Adrenal gland (tissue), 5 donors: Measurements from ENCODE around the gene SAT2.

ENCODE experiments used
- POLR2A ChIP-seq, 2 donors: fragments of 450-650 bp; IDR thresholded peaks; one replicate each; pipeline ENCODE4 v1.6.1; 2017; ENCODE audit warnings: antibody characterized with exemption in 2 of 2, mild to moderate bottlenecking in 2 of 2, moderate library complexity in 1 of 2
- TF ChIP-seq, protein P1 (sequence below), 6 experiments: fragments of 450-650 bp in 4 of 6; fragments of 200-600 bp in 2 of 6; sonication (generic) in 1 of 6; IDR thresholded peaks; 1 replicate in 5 of 6; 2 replicates in 1 of 6; pipeline versions ENCODE4 v1.5.1 to v1.8.0; 2016 to 2021; ENCODE audit warnings: antibody characterized with exemption in 6 of 6, mild to moderate bottlenecking in 2 of 6, moderate library complexity in 1 of 6
- donor health status: DM: no; HTN: no; CAD: no.

DNA sequence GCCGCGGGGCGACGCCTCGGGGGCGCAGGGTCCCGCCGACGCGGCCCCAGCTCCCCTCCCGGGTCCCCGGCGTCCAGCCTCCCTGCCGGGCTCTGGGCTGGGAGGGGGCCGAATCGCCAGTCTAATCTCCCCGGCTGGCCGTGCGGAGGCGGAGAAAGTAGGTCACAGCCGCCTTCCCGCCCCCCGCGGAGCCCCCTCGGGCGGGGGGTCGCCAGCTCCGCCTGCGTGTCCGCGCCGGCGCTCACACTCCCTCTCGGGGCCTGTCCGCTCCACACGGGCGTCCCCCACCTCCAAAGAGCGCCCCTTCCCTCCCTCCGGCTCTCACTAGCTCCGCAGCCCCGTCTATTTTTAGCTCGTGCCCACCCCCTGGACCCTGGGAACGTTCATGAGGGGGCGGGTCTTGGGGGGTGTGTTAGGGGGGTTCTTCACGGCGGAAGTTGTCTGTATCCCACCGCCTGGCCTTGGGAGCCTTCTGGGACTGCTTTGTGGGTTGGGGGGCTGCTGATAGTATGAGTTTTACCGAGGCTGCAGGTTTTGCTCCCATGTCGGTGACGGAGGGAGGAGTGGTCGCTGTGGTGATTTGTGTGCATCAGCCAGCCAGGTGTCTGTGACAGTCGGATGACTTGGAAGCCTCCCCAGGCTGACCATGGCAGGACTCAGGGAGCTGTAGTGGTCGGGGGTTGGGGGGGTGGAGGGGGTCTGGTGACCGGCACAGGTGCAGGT is 24.2 kb upstream of the SAT2 start:
- TF ChIP-seq, protein P1, sequence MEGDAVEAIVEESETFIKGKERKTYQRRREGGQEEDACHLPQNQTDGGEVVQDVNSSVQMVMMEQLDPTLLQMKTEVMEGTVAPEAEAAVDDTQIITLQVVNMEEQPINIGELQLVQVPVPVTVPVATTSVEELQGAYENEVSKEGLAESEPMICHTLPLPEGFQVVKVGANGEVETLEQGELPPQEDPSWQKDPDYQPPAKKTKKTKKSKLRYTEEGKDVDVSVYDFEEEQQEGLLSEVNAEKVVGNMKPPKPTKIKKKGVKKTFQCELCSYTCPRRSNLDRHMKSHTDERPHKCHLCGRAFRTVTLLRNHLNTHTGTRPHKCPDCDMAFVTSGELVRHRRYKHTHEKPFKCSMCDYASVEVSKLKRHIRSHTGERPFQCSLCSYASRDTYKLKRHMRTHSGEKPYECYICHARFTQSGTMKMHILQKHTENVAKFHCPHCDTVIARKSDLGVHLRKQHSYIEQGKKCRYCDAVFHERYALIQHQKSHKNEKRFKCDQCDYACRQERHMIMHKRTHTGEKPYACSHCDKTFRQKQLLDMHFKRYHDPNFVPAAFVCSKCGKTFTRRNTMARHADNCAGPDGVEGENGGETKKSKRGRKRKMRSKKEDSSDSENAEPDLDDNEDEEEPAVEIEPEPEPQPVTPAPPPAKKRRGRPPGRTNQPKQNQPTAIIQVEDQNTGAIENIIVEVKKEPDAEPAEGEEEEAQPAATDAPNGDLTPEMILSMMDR (IDR thresholded peaks at IDR 0.05), result no peak
- TF ChIP-seq POLR2A (IDR thresholded peaks at IDR 0.05), result no peak
